GM10248 (cell line): ENCODE results near the gene TSPAN15.
"Not testable (repeated sequence)": the region's sequence is repeated elsewhere in the genome, so short reads cannot be mapped to it uniquely, and the experiment has no call there.

Experiments used
- CTCF ChIA-PET: fragments of 300-600 bp; sonication (Branson Sonifier 250); formaldehyde crosslinking; extraction: SDS; loops from one replicate; lab custom pipeline; 2021; ENCODE audit warnings: antibody characterized with exemption; lab: Yijun Ruan, JAX
- POLR2A ChIA-PET: fragments of 350-650 bp; sonication (Branson Sonifier 250); formaldehyde crosslinking; extraction: SDS; loops from one replicate; lab custom pipeline; 2020; ENCODE audit warnings: antibody characterized with exemption; lab: Yijun Ruan, JAX
- DNase-seq: peaks from one replicate; pipeline ENCODE4 v3.0.0; 2012; ENCODE audit errors: extremely low spot score
- TF ChIP-seq, protein P1 (sequence below): IDR thresholded peaks from 2 replicates; pipeline ENCODE4 v1.5.1; 2012; ENCODE audit warnings: mild to moderate bottlenecking, low read depth; ENCODE audit errors: extremely low read depth, missing control alignments, control extremely low read depth

Gene TSPAN15

GRCh38 chr10:69446650-69447151 lies 4.6 kb upstream of the TSPAN15 start:
- DNase-seq, result no peak
- TF ChIP-seq, protein P1, sequence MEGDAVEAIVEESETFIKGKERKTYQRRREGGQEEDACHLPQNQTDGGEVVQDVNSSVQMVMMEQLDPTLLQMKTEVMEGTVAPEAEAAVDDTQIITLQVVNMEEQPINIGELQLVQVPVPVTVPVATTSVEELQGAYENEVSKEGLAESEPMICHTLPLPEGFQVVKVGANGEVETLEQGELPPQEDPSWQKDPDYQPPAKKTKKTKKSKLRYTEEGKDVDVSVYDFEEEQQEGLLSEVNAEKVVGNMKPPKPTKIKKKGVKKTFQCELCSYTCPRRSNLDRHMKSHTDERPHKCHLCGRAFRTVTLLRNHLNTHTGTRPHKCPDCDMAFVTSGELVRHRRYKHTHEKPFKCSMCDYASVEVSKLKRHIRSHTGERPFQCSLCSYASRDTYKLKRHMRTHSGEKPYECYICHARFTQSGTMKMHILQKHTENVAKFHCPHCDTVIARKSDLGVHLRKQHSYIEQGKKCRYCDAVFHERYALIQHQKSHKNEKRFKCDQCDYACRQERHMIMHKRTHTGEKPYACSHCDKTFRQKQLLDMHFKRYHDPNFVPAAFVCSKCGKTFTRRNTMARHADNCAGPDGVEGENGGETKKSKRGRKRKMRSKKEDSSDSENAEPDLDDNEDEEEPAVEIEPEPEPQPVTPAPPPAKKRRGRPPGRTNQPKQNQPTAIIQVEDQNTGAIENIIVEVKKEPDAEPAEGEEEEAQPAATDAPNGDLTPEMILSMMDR, result no peak
- CTCF ChIA-PET, result interaction anchor here (0.9 to 6.5 kb wide), 15 partner anchors 9 to 192 kb away, joined by 3 to 29 read pairs (median 5); no protein-coding TSS in a partner anchor
- POLR2A ChIA-PET, result no interaction called here

GRCh38 chr10:69449841-69450240 lies 1.4 kb upstream of the TSPAN15 start:
- CTCF ChIA-PET, result interaction anchor here (0.8 to 6.5 kb wide), 9 partner anchors 9 to 122 kb away, joined by 3 to 29 read pairs (median 3); no protein-coding TSS in a partner anchor
- POLR2A ChIA-PET, result no interaction called here
- peak; percentile 45 for DNase-seq
- TF ChIP-seq, protein P1, result peak; percentile 24

DNA sequence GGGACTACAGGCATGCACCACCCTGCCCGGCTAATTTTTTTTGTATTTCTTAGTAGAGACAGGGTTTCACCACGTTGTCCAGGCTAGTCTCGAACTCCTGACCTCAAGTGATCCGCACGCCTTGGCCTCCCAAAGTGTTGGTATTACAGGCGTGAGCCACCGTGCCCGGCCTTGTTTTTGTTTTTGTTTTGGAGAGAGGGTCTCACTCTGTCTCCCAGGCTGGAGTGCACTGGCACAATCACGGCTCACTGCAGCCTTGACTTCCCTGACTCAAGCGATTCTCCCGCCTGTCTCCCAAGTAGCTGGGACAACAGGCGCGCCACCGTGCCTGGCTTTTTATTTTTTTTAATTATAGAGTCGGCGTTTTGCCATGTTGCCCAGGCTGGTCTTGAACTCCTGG lies 870 bp upstream of the TSPAN15 start:
- DNase-seq, POLR2A ChIA-PET: not testable (repeated sequence)
- CTCF ChIA-PET, result interaction anchor here (0.7 to 6.5 kb wide), 11 partner anchors 9 to 123 kb away, joined by 3 to 29 read pairs (median 3); no protein-coding TSS in a partner anchor

GRCh38 chr10:69451784-69452251 lies 553 bp downstream of the TSPAN15 start:
- CTCF ChIA-PET, result interaction anchor here (1.0 to 6.5 kb wide), 5 partner anchors 13 to 214 kb away, joined by 3 to 29 read pairs (median 3); no protein-coding TSS in a partner anchor
- TF ChIP-seq, protein P1, result no peak
- POLR2A ChIA-PET, result no interaction called here
- DNase-seq, result no peak

DNA sequence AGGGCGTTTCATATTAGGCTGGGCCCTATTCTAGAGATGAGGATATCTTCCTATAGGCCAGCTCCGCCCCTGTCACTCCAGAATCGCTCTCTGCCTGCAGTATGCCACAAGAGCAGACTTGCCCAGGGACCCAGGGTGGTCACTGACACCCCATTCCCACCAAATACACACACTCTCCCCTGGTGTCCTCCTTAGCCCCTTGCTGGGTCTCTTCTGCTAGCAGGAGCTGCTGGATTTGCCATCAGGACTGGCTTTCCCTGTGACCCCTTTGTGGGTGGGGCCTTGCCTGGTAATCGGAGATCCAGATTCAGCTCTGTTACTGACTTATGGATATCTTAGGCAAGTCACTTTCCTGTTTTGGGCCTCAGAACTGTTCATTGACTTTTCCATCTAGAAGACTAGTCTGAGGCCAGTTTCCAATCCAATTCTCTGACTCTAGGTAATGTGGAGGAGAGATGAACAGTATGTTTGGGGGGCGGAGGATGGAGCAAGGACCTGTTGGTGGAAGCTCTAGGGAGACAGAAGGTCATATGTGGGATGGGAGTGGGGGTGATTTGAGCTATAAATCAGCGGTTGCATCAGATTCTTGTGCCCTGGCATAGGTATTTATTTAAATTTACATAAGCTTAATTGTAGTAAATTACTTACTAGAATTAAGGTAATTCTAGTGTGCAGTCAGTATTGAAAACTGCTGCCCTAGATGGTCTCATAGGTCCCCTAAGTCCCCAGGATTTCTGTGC lies 1.6 kb downstream of the TSPAN15 start:
- no peak for DNase-seq
- POLR2A ChIA-PET, result no interaction called here
- TF ChIP-seq, protein P1, result no peak
- CTCF ChIA-PET, result no interaction called here

DNA sequence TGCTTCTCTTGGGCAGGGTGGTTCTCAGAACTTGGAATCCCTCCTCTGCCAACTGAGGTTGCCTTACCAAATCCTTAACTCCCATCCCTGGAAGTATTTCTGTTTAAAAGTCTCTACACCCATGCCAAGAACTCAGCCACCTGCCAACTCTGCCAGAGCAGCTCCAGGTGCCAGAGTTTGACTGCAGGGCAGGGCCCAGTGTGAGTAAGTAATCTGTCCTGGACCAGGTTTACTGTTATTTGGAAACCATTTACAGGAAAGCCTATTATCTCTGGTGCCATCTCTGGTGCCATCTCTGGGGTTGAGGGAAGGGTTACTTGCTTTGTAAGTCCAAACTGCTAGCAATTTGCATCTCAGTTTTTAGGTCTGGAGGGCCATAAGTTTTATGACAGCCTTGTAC lies 2.5 kb downstream of the TSPAN15 start:
- TF ChIP-seq, protein P1, result no peak
- ChIA-PET CTCF (interaction anchor here (1.1 kb wide), 1 partner anchor 46 kb away, joined by 4 read pairs; no protein-coding TSS in a partner anchor), POLR2A (no interaction called here)
- DNase-seq, result no peak
